Measurements from ENCODE around the gene PPIA.

PPIA gene

GRCh38 chr7:44791278-44792219 is 4.9 kb upstream of the PPIA start:
- peak; percentile 11; the same call in 1 of the 2 replicates for TF ChIP-seq CTCF (IDR thresholded peaks at IDR 0.05; ENCODE audit: low read depth, low read length)
- H3K4me3 ChIP-seq (ENCODE audit: low read depth, low read length): no peak overlapping the region

DNA sequence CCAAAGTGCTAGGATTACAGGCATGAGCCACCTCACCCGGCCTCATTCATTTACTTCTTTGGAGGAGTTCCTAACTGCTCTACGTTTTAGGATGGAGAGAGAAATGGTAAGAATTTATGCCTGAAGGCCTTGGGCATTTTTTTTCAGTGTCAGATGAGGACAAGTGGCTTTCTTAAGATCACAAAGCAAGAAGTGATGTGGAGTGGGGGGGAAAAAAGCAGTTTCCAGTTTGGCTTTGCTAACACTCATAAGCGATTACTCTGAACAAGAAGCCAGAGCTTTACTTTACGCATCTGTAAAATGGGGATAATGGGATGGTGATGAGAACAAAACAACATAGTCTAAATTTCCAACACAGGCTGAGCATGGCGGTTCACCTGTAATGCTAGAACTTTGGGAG is 2.6 kb upstream of the PPIA start:
- no peak overlapping the region for H3K4me3 ChIP-seq (ENCODE audit: low read depth, low read length)
- no peak for TF ChIP-seq CTCF (IDR thresholded peaks at IDR 0.05; ENCODE audit: low read depth, low read length)

GRCh38 chr7:44794331-44794730 is 2.1 kb upstream of the PPIA start:
- TF ChIP-seq CTCF (IDR thresholded peaks at IDR 0.05; ENCODE audit: low read depth, low read length): no peak
- no peak overlapping the region for H3K4me3 ChIP-seq (ENCODE audit: low read depth, low read length)

- H3K4me3 ChIP-seq (ENCODE audit: low read depth, low read length): peak overlapping the region; percentile 95
- TF ChIP-seq CTCF (IDR thresholded peaks at IDR 0.05; ENCODE audit: low read depth, low read length): no peak
These were observed 412 bp upstream of the PPIA start for GRCh38 chr7:44796034-44796503.

DNA sequence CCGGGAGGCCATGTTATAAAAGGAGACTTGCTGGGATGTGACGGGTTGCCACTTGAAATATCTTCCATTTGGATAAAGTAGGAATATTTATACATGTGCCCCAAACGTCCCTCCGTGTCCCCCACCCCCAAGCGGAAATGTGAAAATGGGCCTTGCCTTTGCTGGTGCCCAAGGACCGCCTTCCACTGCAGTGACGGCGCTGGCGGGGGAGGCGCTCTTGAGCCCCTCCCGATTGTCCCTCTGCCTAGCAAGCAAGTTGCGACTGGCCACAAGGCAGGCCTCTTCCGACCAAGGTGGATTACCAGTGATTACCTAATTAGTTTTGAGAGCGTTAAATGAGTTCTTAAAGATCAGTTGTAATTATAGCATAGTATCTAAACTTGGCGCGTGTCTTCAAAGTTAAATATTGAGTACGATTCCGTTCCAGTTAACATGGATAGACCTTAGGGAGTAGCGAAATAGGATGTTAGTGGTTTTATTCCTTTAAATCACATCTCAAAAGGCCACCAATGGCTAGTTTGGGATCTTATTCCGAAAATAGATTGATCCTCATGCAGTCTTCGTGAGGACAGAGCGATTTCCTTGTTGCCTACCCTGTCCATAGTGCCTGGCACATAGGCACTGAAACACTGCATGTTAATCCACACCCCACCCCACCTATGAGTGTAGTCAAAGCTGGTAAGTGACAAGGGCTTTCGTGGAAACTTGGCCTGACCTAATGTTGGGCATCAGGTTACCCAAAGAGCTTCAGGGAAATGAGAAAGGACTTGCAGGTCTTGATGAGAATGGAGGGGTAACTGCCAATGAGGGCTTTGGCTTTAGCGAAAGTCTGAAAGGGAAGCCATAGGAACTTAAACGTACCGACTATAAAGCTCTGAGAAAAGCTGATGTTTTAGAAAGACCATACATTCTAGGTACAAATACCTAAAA is 1.1 kb downstream of the PPIA start:
- H3K4me3 ChIP-seq (ENCODE audit: low read depth, low read length): peak overlapping the region; percentile 95
- TF ChIP-seq CTCF (IDR thresholded peaks at IDR 0.05; ENCODE audit: low read depth, low read length): no peak

GRCh38 chr7:44798649-44799305 is 2.3 kb downstream of the PPIA start:
- H3K4me3 ChIP-seq (ENCODE audit: low read depth, low read length): peak overlapping the region; percentile 95
- no peak for TF ChIP-seq CTCF (IDR thresholded peaks at IDR 0.05; ENCODE audit: low read depth, low read length)

All from WI38 (cell line).